ENCODE results near the gene MRPS25.

Gene MRPS25

GRCh38 chr3:15064299-15064834, 748 bp downstream of the MRPS25 start:
- peaks cover 6% of the 10 kb centered on the region for H3K79me1 ChIP-seq (ENCODE audit: low read depth, low read length)
- peaks cover 3 to 10% of the 10 kb centered on the region in 2 donors for H3K4me1 ChIP-seq (ENCODE audit: control insufficient read depth in 2 of 2, insufficient read depth in 1 of 2, low read depth in 1 of 2, low read length in 2 of 2)
- H2BK15ac ChIP-seq (ENCODE audit: low read length): no peak overlapping the region
- no peaks in the 10 kb centered on the region for H3K27me3 ChIP-seq (ENCODE audit: control insufficient read depth in 3 of 3, insufficient read depth in 3 of 3, low read depth in 1 of 3, low read length in 3 of 3)
- peak overlapping the region; percentile 98 for H3K23ac ChIP-seq (ENCODE audit: low read depth, low read length, poor library complexity)
- no peak overlapping the region for H2BK120ac ChIP-seq (ENCODE audit: low read depth, low read length)
- peak overlapping the region; percentile 76 for H2AK5ac ChIP-seq (ENCODE audit: low read depth, low read length)
- H3K4ac ChIP-seq (ENCODE audit: low read length): no peak overlapping the region
- no peak overlapping the region for H3K18ac ChIP-seq (ENCODE audit: low read length)
- H3K36me3 ChIP-seq (replicated peaks in 1 of 2; ENCODE audit: control insufficient read depth in 2 of 2, insufficient read depth in 2 of 2, low read length in 2 of 2): peaks cover 3 to 29% of the 10 kb centered on the region in 2 donors
- peak overlapping the region; percentile 92 for H3K4me2 ChIP-seq (ENCODE audit: insufficient read depth, low read length, poor library complexity, severe bottlenecking)
- no peak overlapping the region for H2BK12ac ChIP-seq (ENCODE audit: low read length)
- no peak overlapping the region for H3K27ac ChIP-seq (replicated peaks; ENCODE audit: low read length)
- no peak for DNase-seq (ENCODE audit: low spot score)
- H4K91ac ChIP-seq (ENCODE audit: low read depth, low read length, poor library complexity): no peak overlapping the region
- no CpG with 5 or more reads among the region's 25 CpGs for WGBS, 2 donors (ENCODE audit: extremely low coverage in 2 of 2, insufficient read length in 2 of 2, insufficient replicate concordance in 1 of 2)
- no peak overlapping the region for H4K8ac ChIP-seq (ENCODE audit: low read depth, low read length)
- H2BK5ac ChIP-seq (ENCODE audit: low read length): no peak overlapping the region
- peak overlapping the region; percentile 99 for H3K9ac ChIP-seq (ENCODE audit: low read depth, low read length, poor library complexity)
- peak overlapping the region; percentile 82 to 98 for H3K4me3 ChIP-seq (ENCODE audit: low read length in 2 of 2)
- H3K9me3 ChIP-seq (replicated peaks in 1 of 2; ENCODE audit: control insufficient read depth in 2 of 2, insufficient read depth in 1 of 2, low read depth in 1 of 2, low read length in 2 of 2): peaks cover 3 to 5% of the 10 kb centered on the region in 2 donors
- peak overlapping the region; percentile 95 for H3K14ac ChIP-seq (ENCODE audit: low read length)
- H2AFZ ChIP-seq (ENCODE audit: low read length): peak overlapping the region; percentile 95

- no peak overlapping the region for H3K23ac ChIP-seq (ENCODE audit: low read depth, low read length, poor library complexity)
- WGBS, 2 donors (ENCODE audit: extremely low coverage in 2 of 2, insufficient read length in 2 of 2, insufficient replicate concordance in 1 of 2): no CpG with 5 or more reads among the region's 13 CpGs
- H2AK5ac ChIP-seq (ENCODE audit: low read depth, low read length): no peak overlapping the region
- no peak overlapping the region for H3K14ac ChIP-seq (ENCODE audit: low read length)
- H3K27me3 ChIP-seq (ENCODE audit: control insufficient read depth in 3 of 3, insufficient read depth in 3 of 3, low read depth in 1 of 3, low read length in 3 of 3): no peaks in the 10 kb centered on the region
- H4K91ac ChIP-seq (ENCODE audit: low read depth, low read length, poor library complexity): no peak overlapping the region
- no peak for DNase-seq (ENCODE audit: low spot score)
- no peak overlapping the region for H4K8ac ChIP-seq (ENCODE audit: low read depth, low read length)
- no peak overlapping the region for H3K27ac ChIP-seq (replicated peaks; ENCODE audit: low read length)
- H3K4me1 ChIP-seq (ENCODE audit: control insufficient read depth in 2 of 2, insufficient read depth in 1 of 2, low read depth in 1 of 2, low read length in 2 of 2): peaks cover 3 to 10% of the 10 kb centered on the region in 2 donors
- H2BK15ac ChIP-seq (ENCODE audit: low read length): no peak overlapping the region
- peak overlapping the region; percentile 82 to 98 for H3K4me3 ChIP-seq (ENCODE audit: low read length in 2 of 2)
- no peak overlapping the region for H3K4ac ChIP-seq (ENCODE audit: low read length)
- H2BK5ac ChIP-seq (ENCODE audit: low read length): no peak overlapping the region
- H3K9me3 ChIP-seq (replicated peaks in 1 of 2; ENCODE audit: control insufficient read depth in 2 of 2, insufficient read depth in 1 of 2, low read depth in 1 of 2, low read length in 2 of 2): peaks cover 5% of the 10 kb centered on the region in 2 donors
- H2BK12ac ChIP-seq (ENCODE audit: low read length): no peak overlapping the region
- H3K18ac ChIP-seq (ENCODE audit: low read length): no peak overlapping the region
- no peak overlapping the region for H3K4me2 ChIP-seq (ENCODE audit: insufficient read depth, low read length, poor library complexity, severe bottlenecking)
- no peak overlapping the region for H2AFZ ChIP-seq (ENCODE audit: low read length)
- H3K79me1 ChIP-seq (ENCODE audit: low read depth, low read length): peaks cover 6% of the 10 kb centered on the region
- peaks cover 7 to 34% of the 10 kb centered on the region in 2 donors for H3K36me3 ChIP-seq (replicated peaks in 1 of 2; ENCODE audit: control insufficient read depth in 2 of 2, insufficient read depth in 2 of 2, low read length in 2 of 2)
- no peak overlapping the region for H3K9ac ChIP-seq (ENCODE audit: low read depth, low read length, poor library complexity)
- H2BK120ac ChIP-seq (ENCODE audit: low read depth, low read length): no peak overlapping the region
Observed at GRCh38 chr3:15063656-15064286, 1.3 kb downstream of the MRPS25 start.

- Histone ChIP-seq H3K9me3 (replicated peaks in 1 of 2; ENCODE audit: control insufficient read depth in 2 of 2, insufficient read depth in 1 of 2, low read depth in 1 of 2, low read length in 2 of 2) (peaks cover 5% of the 10 kb centered on the region in 2 donors), H2BK5ac (ENCODE audit: low read length) (no peak overlapping the region), H3K36me3 (replicated peaks in 1 of 2; ENCODE audit: control insufficient read depth in 2 of 2, insufficient read depth in 2 of 2, low read length in 2 of 2) (peaks cover 11 to 40% of the 10 kb centered on the region in 2 donors), H3K9ac (ENCODE audit: low read depth, low read length, poor library complexity) (no peak overlapping the region), H3K27ac (replicated peaks; ENCODE audit: low read length) (no peak overlapping the region), H2BK12ac (ENCODE audit: low read length) (no peak overlapping the region), H3K18ac (ENCODE audit: low read length) (no peak overlapping the region), H3K23ac (ENCODE audit: low read depth, low read length, poor library complexity) (no peak overlapping the region), H4K8ac (ENCODE audit: low read depth, low read length) (no peak overlapping the region), H3K14ac (ENCODE audit: low read length) (no peak overlapping the region), H3K4me2 (ENCODE audit: insufficient read depth, low read length, poor library complexity, severe bottlenecking) (no peak overlapping the region), H3K4ac (ENCODE audit: low read length) (no peak overlapping the region), H2BK15ac (ENCODE audit: low read length) (no peak overlapping the region), H3K27me3 (ENCODE audit: control insufficient read depth in 3 of 3, insufficient read depth in 3 of 3, low read depth in 1 of 3, low read length in 3 of 3) (no peaks in the 10 kb centered on the region), H2AK5ac (ENCODE audit: low read depth, low read length) (no peak overlapping the region), H3K4me3 (ENCODE audit: low read length in 2 of 2) (peak overlapping the region in 1 of 2 donors; percentile 21), H3K79me1 (ENCODE audit: low read depth, low read length) (peaks cover 6% of the 10 kb centered on the region), H2BK120ac (ENCODE audit: low read depth, low read length) (no peak overlapping the region), H2AFZ (ENCODE audit: low read length) (no peak overlapping the region), H3K4me1 (ENCODE audit: control insufficient read depth in 2 of 2, insufficient read depth in 1 of 2, low read depth in 1 of 2, low read length in 2 of 2) (peaks cover 3 to 10% of the 10 kb centered on the region in 2 donors), H4K91ac (ENCODE audit: low read depth, low read length, poor library complexity) (no peak overlapping the region)
- WGBS, 2 donors (ENCODE audit: extremely low coverage in 2 of 2, insufficient read length in 2 of 2, insufficient replicate concordance in 1 of 2): no CpG with 5 or more reads among the region's 4 CpGs
- no peak for DNase-seq (ENCODE audit: low spot score)
Observed at GRCh38 chr3:15063238-15063637, 1.9 kb downstream of the MRPS25 start.

GRCh38 chr3:15060029-15060428, 5.1 kb downstream of the MRPS25 start:
- no peak overlapping the region for H2BK12ac ChIP-seq (ENCODE audit: low read length)
- H3K9ac ChIP-seq (ENCODE audit: low read depth, low read length, poor library complexity): no peak overlapping the region
- no peak overlapping the region for H2BK5ac ChIP-seq (ENCODE audit: low read length)
- H3K23ac ChIP-seq (ENCODE audit: low read depth, low read length, poor library complexity): no peak overlapping the region
- no peak overlapping the region for H3K4me2 ChIP-seq (ENCODE audit: insufficient read depth, low read length, poor library complexity, severe bottlenecking)
- no peak overlapping the region for H4K91ac ChIP-seq (ENCODE audit: low read depth, low read length, poor library complexity)
- H4K8ac ChIP-seq (ENCODE audit: low read depth, low read length): no peak overlapping the region
- no peak overlapping the region for H3K14ac ChIP-seq (ENCODE audit: low read length)
- H3K27me3 ChIP-seq (ENCODE audit: control insufficient read depth in 3 of 3, insufficient read depth in 3 of 3, low read depth in 1 of 3, low read length in 3 of 3): no peaks in the 10 kb centered on the region
- DNase-seq (ENCODE audit: low spot score): no peak
- no peak overlapping the region for H3K18ac ChIP-seq (ENCODE audit: low read length)
- peaks cover 5% of the 10 kb centered on the region in 2 donors for H3K9me3 ChIP-seq (replicated peaks in 1 of 2; ENCODE audit: control insufficient read depth in 2 of 2, insufficient read depth in 1 of 2, low read depth in 1 of 2, low read length in 2 of 2)
- WGBS, 2 donors (ENCODE audit: extremely low coverage in 2 of 2, insufficient read length in 2 of 2, insufficient replicate concordance in 1 of 2): no CpG with 5 or more reads among the region's 3 CpGs
- H3K79me1 ChIP-seq (ENCODE audit: low read depth, low read length): peaks cover 9% of the 10 kb centered on the region
- H3K4me3 ChIP-seq (ENCODE audit: low read length in 2 of 2): no peak overlapping the region
- peaks cover 22 to 61% of the 10 kb centered on the region in 2 donors for H3K36me3 ChIP-seq (replicated peaks in 1 of 2; ENCODE audit: control insufficient read depth in 2 of 2, insufficient read depth in 2 of 2, low read length in 2 of 2)
- H2BK120ac ChIP-seq (ENCODE audit: low read depth, low read length): no peak overlapping the region
- no peak overlapping the region for H3K4ac ChIP-seq (ENCODE audit: low read length)
- H3K27ac ChIP-seq (replicated peaks; ENCODE audit: low read length): no peak overlapping the region
- no peak overlapping the region for H2AFZ ChIP-seq (ENCODE audit: low read length)
- peaks cover 3 to 10% of the 10 kb centered on the region in 2 donors for H3K4me1 ChIP-seq (ENCODE audit: control insufficient read depth in 2 of 2, insufficient read depth in 1 of 2, low read depth in 1 of 2, low read length in 2 of 2)
- no peak overlapping the region for H2BK15ac ChIP-seq (ENCODE audit: low read length)
- no peak overlapping the region for H2AK5ac ChIP-seq (ENCODE audit: low read depth, low read length)
